Tibial nerve (tissue), 4 donors: Measurements from ENCODE around the gene CCDC27.

Experiments
- CTCF ChIP-seq, 5 experiments: fragments of 200-600 bp in 3 of 5; fragments of 450-650 bp in 2 of 5; sonication (generic) in 3 of 5; IDR thresholded peaks; one replicate each; pipeline ENCODE4 v1.5.1; 2016 to 2019; ENCODE audit warnings: antibody characterized with exemption in 5 of 5, mild to moderate bottlenecking in 3 of 5, moderate library complexity in 2 of 5
- EP300 ChIP-seq, 2 donors: sonication (generic); formaldehyde crosslinking; IDR thresholded peaks; one replicate each; pipeline ENCODE4 v1.6.1; 2017; ENCODE audit warnings: antibody characterized with exemption in 2 of 2, mild to moderate bottlenecking in 1 of 2
- POLR2A ChIP-seq, 2 donors: fragments of 450-650 bp; IDR thresholded peaks; one replicate each; pipeline ENCODE4 v1.6.1; 2017; ENCODE audit warnings: antibody characterized with exemption in 2 of 2, mild to moderate bottlenecking in 2 of 2, moderate library complexity in 2 of 2

DNA sequence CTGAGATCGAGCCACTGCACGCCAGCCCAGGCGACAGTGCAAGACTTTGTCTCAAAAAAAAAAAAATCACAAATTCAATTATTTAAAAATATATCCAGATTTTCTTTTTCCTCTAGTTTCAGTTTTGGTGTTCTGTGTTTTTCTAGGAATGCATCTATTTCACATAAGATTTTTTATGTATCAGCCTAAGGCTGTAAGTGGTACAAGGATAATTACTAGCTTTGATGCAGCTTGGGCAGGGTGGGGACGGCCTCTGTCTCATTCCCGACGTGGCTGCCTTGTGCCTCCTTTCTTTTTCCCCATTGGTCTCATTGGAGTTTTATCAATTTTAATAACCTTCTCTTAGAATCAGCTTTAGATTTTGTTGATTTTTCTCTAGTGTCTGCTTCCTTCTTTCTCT is 6.9 kb downstream of the CCDC27 start:
- TF ChIP-seq CTCF (IDR thresholded peaks at IDR 0.05) (no peak), POLR2A (IDR thresholded peaks at IDR 0.05) (no peak), EP300 (IDR thresholded peaks at IDR 0.05) (no peak)
